Measurements from ENCODE around the gene PPA1.

GRCh38 chr10:70212277-70212676 lies 21.0 kb downstream of the PPA1 start:
- TF ChIP-seq CTCF (conservative IDR thresholded peaks at IDR 0.05 in 1 of 2, IDR thresholded peaks at IDR 0.05 in 1 of 2; ENCODE audit: extremely low read depth in 1 of 2, insufficient read depth in 1 of 2, low read depth in 1 of 2, low read length in 2 of 2) = no peak
- TF ChIP-seq EZH2 (IDR thresholded peaks at IDR 0.05; ENCODE audit: borderline replicate concordance, low read length) = no peak
